ENCODE results near the gene LRRC75B. TPM values are rescaled to one million over a fixed set of nuclear protein-coding genes. Genes with fewer than 3 reads are reported as not detected.
A peak's percentile ranks its signal among the peaks of the same experiment; 100 is the strongest.
"Not testable (repeated sequence)": the region's sequence is repeated elsewhere in the genome, so short reads cannot be mapped to it uniquely, and the experiment has no call there.

The LRRC75B gene
- total RNA-seq (1 to 10 TPM in 1 of 2 experiments, under 1 TPM in 1; 0.84 to 1.4 TPM), polyA plus RNA-seq (not detected)

DNA sequence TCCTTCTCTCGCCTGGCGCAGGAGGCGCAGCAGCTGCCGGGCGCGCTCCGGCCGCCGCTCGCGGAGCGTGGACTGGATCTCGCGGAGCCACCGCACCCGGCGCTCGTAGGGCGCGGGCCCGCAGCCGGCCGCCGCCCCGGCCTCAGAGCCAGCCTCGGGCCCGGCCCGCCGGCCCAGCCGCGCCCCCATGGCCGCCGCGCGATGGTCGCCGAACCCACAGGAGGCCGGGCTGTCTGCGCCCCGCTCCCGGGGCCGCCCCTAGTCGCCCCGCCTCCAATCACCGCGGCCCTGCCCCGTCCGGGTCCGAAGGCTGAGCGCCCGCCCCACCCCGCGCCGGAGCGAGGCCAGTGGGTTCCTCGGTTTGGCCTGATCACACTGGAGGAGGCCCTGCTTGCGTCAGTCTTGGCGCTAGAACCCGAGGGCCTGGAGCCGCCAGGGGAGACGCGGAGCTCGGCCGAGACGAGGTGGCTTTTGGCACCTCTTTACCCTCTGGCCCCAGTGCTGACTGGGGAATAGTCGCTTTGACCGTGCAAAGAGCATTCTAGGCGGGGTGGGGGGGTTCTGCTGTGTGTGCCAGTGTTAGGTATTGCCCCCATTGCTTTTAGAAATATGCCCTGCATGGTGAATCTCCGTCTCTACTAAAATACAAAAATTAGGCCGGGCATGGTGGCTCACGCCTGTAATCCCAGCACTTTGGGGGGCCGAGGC, at the start of gene LRRC75B:
Gene LRRC75B (minus strand): TSS at position 223 of the 708 bp plus-strand sequence. CDS start 34 bp downstream, at position 189.
- H3K9me3 ChIP-seq (ENCODE audit: low read length): no peaks in the 10 kb centered on the region
- no peaks in the 10 kb centered on the region for H3K36me3 ChIP-seq (ENCODE audit: insufficient read depth, low read length)
- no peak for DNase-seq
- H3K4me3 ChIP-seq (ENCODE audit: low read length): no peak within 1 kb of the TSS
- Mint-ChIP-seq H3K9me3 (no peaks in the 10 kb centered on the region), H3K27me3 (peaks cover 5 to 9% of the 10 kb centered on the region in 2 donors), H3K27ac (peak within 1 kb of the TSS in 1 of 8 donors; percentile 54), H3K36me3 (peaks cover 0 to 4% (median 0%) of the 10 kb centered on the region in 3 donors), H3K4me3 (peak within 1 kb of the TSS; percentile 63 to 89 (median 82)), H3K4me1 (peaks cover 1 to 9% (median 6%) of the 10 kb centered on the region in 3 donors)
- no peak within 1 kb of the TSS for H3K27ac ChIP-seq (ENCODE audit: low read depth, low read length)
- H3K4me1 ChIP-seq (ENCODE audit: insufficient read depth, low read length): no peaks in the 10 kb centered on the region
- H3K27me3 ChIP-seq (ENCODE audit: insufficient read depth, low read length, poor library complexity, severe bottlenecking): no peaks in the 10 kb centered on the region
- CTCF ChIA-PET: no interaction called here
- POLR2A ChIA-PET: no interaction called here

DNA sequence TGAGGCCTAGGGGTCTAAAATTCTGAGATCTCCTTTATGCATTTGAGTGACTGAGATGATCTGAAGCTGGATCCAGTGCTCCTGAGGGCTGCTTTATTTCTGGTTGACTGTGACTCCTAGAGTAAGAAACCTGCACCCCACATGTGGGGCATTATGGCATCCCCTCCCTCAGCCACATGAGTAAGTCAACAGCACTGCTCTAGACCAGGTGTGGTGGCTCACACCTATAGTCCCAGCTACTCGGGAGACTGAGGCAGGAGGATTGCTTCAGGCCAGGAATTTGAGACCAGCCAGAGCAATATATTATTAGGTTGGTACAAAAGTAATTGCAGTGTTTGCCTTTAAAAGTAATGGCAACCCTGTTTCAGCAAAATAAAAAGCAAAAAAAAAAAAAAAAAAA, 49.4 kb upstream of the LRRC75B start:
- H3K27ac ChIP-seq (ENCODE audit: low read depth, low read length); H3K4me3 ChIP-seq (ENCODE audit: low read length); H3K36me3 ChIP-seq (ENCODE audit: insufficient read depth, low read length); H3K9me3 Mint-ChIP-seq; POLR2A ChIA-PET; H3K36me3 Mint-ChIP-seq; DNase-seq; H3K4me1 Mint-ChIP-seq; H3K4me1 ChIP-seq (ENCODE audit: insufficient read depth, low read length); H3K27me3 Mint-ChIP-seq; H3K27ac Mint-ChIP-seq; H3K4me3 Mint-ChIP-seq; H3K27me3 ChIP-seq (ENCODE audit: insufficient read depth, low read length, poor library complexity, severe bottlenecking); H3K9me3 ChIP-seq (ENCODE audit: low read length): not testable (repeated sequence)
- CTCF ChIA-PET: interaction anchor here (0.6 kb wide), 1 partner anchor 103 kb away, joined by 3 read pairs; no protein-coding TSS in a partner anchor

GRCh38 chr22:24636513-24636912, 43.6 kb upstream of the LRRC75B start:
- peak overlapping the region in 1 of 8 donors; percentile 68 for H3K27ac Mint-ChIP-seq
- CTCF ChIA-PET; H3K36me3 Mint-ChIP-seq; H3K27me3 ChIP-seq (ENCODE audit: insufficient read depth, low read length, poor library complexity, severe bottlenecking); H3K27ac ChIP-seq (ENCODE audit: low read depth, low read length); H3K9me3 Mint-ChIP-seq; H3K27me3 Mint-ChIP-seq; H3K4me3 ChIP-seq (ENCODE audit: low read length); DNase-seq; POLR2A ChIA-PET; H3K9me3 ChIP-seq (ENCODE audit: low read length); H3K36me3 ChIP-seq (ENCODE audit: insufficient read depth, low read length); H3K4me3 Mint-ChIP-seq; H3K4me1 ChIP-seq (ENCODE audit: insufficient read depth, low read length): not testable (repeated sequence)
- peaks cover 14 to 19% (median 17%) of the 10 kb centered on the region in 3 donors for H3K4me1 Mint-ChIP-seq

GRCh38 chr22:24634776-24635389, 42.0 kb upstream of the LRRC75B start:
- CTCF ChIA-PET; H3K36me3 Mint-ChIP-seq; H3K9me3 ChIP-seq (ENCODE audit: low read length); H3K9me3 Mint-ChIP-seq; DNase-seq; H3K27me3 ChIP-seq (ENCODE audit: insufficient read depth, low read length, poor library complexity, severe bottlenecking); H3K36me3 ChIP-seq (ENCODE audit: insufficient read depth, low read length); H3K4me1 ChIP-seq (ENCODE audit: insufficient read depth, low read length); H3K27me3 Mint-ChIP-seq; H3K4me3 Mint-ChIP-seq; POLR2A ChIA-PET; H3K27ac ChIP-seq (ENCODE audit: low read depth, low read length); H3K4me3 ChIP-seq (ENCODE audit: low read length): not testable (repeated sequence)
- Mint-ChIP-seq H3K4me1 (peaks cover 14 to 19% (median 17%) of the 10 kb centered on the region in 3 donors), H3K27ac (peak overlapping the region in 1 of 8 donors; percentile 54)

DNA sequence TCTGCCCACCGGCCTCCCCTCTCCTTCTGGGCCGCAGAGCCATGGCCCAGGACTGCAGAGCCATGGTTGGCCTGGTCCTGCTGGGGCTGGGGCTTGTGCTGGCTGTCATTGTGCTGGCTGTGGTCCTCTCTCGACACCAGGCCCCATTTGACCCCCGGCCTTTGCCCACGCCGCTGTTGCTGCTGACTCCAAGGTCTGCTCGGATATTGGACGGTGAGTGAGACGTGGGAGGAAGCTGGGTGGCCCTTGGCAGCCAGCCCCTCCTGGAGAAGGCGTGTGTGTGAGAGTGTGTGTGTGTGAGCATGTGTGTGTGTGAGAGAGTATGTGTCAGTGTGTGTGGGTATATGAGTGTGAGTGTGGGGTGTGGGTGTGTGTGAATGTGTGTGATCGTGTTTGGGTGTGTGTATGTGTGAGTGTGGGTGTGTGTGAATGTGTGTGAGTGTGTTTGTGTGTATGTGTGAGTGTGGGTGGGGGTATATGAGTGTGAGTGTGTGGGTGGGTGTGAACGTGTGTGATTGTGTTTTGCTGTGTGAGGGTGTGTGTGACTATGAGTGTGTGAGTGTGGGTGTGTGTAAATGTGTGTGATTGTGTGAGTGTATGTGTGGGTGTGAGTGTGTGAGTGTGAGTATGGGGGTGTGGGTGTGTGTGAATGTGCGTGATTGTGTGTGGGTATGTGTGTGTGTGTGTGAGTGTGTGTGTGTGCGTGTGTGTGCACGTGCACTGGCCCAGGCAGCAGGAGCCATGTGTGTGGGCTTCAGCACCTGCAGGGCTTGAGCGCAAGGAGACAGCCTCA, 40.6 kb upstream of the LRRC75B start:
- POLR2A ChIA-PET; H3K27me3 Mint-ChIP-seq; H3K27ac ChIP-seq (ENCODE audit: low read depth, low read length); H3K9me3 Mint-ChIP-seq; H3K27me3 ChIP-seq (ENCODE audit: insufficient read depth, low read length, poor library complexity, severe bottlenecking); CTCF ChIA-PET; H3K36me3 ChIP-seq (ENCODE audit: insufficient read depth, low read length); H3K9me3 ChIP-seq (ENCODE audit: low read length); DNase-seq; H3K4me1 ChIP-seq (ENCODE audit: insufficient read depth, low read length); H3K4me3 ChIP-seq (ENCODE audit: low read length); H3K36me3 Mint-ChIP-seq: not testable (repeated sequence)
- Mint-ChIP-seq H3K4me1 (peaks cover 14 to 19% (median 17%) of the 10 kb centered on the region in 3 donors), H3K4me3 (peak overlapping the region in 2 of 7 donors; percentile 33 to 42), H3K27ac (peak overlapping the region in 3 of 8 donors; percentile 25 to 85 (median 42))

DNA sequence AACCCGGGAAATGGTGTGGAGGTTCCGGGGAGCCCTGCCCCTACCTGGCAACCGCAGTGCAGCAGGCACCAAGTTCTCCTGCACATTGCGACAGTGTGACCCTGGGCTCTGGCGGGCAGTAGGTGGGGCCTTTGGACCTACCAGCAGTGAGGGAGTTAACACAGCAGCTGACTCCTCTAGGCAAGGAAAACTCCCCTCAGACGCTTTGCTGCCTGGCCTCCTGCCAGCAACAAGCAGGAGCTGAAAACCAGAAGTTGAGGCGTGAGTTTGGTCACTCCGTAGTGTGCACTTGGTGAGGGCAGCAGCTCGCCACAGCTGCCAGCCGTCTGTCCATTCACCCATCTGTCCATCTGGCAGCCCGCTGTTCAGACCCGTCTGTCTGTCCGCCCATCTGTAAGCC, 39.8 kb upstream of the LRRC75B start:
- H3K4me1 Mint-ChIP-seq: peaks cover 14 to 19% (median 17%) of the 10 kb centered on the region in 3 donors
- CTCF ChIA-PET; H3K4me3 ChIP-seq (ENCODE audit: low read length); H3K4me1 ChIP-seq (ENCODE audit: insufficient read depth, low read length); H3K9me3 Mint-ChIP-seq; H3K27me3 ChIP-seq (ENCODE audit: insufficient read depth, low read length, poor library complexity, severe bottlenecking); POLR2A ChIA-PET; DNase-seq; H3K27me3 Mint-ChIP-seq; H3K4me3 Mint-ChIP-seq; H3K36me3 Mint-ChIP-seq; H3K27ac Mint-ChIP-seq; H3K27ac ChIP-seq (ENCODE audit: low read depth, low read length); H3K9me3 ChIP-seq (ENCODE audit: low read length); H3K36me3 ChIP-seq (ENCODE audit: insufficient read depth, low read length): not testable (repeated sequence)

DNA sequence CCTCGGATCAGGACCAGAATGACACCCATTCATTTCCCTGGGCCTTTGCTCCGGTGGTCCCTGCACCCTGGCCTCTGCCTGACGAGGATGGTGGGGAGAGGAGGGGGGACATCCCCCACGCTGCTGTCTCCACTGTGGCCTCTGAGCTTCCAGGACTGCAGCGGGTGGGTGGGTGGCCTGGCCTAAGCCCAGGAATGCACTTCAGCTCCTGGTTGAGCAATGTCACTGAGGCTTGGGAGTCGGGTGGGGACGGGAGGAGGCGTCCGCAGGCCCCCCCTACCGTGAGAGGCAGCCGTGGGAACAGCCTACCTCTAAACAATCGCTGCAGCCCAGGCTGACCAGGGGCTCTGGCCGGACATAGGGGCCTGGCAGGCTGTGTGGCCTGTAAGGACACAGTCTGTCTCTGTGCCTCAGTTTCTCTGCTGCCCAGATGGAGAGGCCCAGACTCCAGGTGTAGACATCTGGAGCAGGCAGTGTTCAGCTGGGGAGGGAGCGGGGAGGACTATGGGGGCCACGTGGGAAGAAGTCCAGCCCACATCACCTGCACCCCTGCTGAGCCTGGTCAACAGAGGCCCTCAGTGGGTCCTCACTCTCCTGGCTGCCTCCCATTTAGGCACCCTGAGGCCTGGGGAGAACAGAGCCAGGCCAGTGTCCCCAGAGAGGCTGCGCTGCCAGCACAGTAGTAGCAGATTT, 38.7 kb upstream of the LRRC75B start:
- H3K27ac ChIP-seq (ENCODE audit: low read depth, low read length); H3K4me1 ChIP-seq (ENCODE audit: insufficient read depth, low read length); H3K4me3 Mint-ChIP-seq; POLR2A ChIA-PET; H3K36me3 Mint-ChIP-seq; H3K36me3 ChIP-seq (ENCODE audit: insufficient read depth, low read length); H3K9me3 ChIP-seq (ENCODE audit: low read length); H3K4me3 ChIP-seq (ENCODE audit: low read length); H3K27me3 ChIP-seq (ENCODE audit: insufficient read depth, low read length, poor library complexity, severe bottlenecking); CTCF ChIA-PET; H3K9me3 Mint-ChIP-seq; DNase-seq; H3K27me3 Mint-ChIP-seq: not testable (repeated sequence)
- Mint-ChIP-seq H3K27ac (peak overlapping the region in 2 of 8 donors; percentile 3 to 70), H3K4me1 (peaks cover 14 to 19% (median 16%) of the 10 kb centered on the region in 3 donors)
